Activated CD4-positive, alpha-beta memory T cell treated with anti-CD3 and anti-CD28 coated beads, Interleukin-2, amount 10 ng/mL, durations not matched to agents 7 days and 5 days (primary cell): ENCODE measurements around the gene DNAH10. TPM values are rescaled to one million over a fixed set of nuclear protein-coding genes. Genes with fewer than 3 reads are reported as not detected.

Experiments used
- CTCF ChIA-PET: fragments of 350-600 bp; sonication (Branson Sonifier 250); formaldehyde crosslinking; loops from one replicate; lab custom pipeline; 2021; ENCODE audit warnings: antibody characterized with exemption, inconsistent platforms; lab: Charles Lee
- POLR2A ChIA-PET: fragments of 350-600 bp; sonication (Branson Sonifier 250); formaldehyde crosslinking; loops from one replicate; lab custom pipeline; 2021; ENCODE audit warnings: antibody characterized with exemption; lab: Charles Lee
- DNase-seq: peaks from one replicate; pipeline ENCODE4 v3.0.0-alpha.2; 2020
- H3K27ac Mint-ChIP-seq: one replicate; pipeline ENCODE4 v1.8.0; 2021; ENCODE audit warnings: mild to moderate bottlenecking, mixed read lengths
- H3K27me3 Mint-ChIP-seq: one replicate; pipeline ENCODE4 v1.8.0; 2021; ENCODE audit warnings: mixed read lengths
- H3K36me3 Mint-ChIP-seq: one replicate; pipeline ENCODE4 v1.8.0; 2021; ENCODE audit warnings: low read depth, mixed read lengths
- H3K4me1 Mint-ChIP-seq: one replicate; pipeline ENCODE4 v1.8.0; 2021; ENCODE audit warnings: mixed read lengths
- H3K4me3 Mint-ChIP-seq: one replicate; pipeline ENCODE4 v1.8.0; 2021; ENCODE audit warnings: mild to moderate bottlenecking, mixed read lengths
- H3K9me3 Mint-ChIP-seq: one replicate; pipeline ENCODE4 v1.8.0; 2021; ENCODE audit warnings: mixed read lengths
- total RNA-seq, 2 experiments: library from RNA; stranded (reverse); gene quantifications; one replicate each; pipeline ENCODE4 v1.2.3, GENCODE V29; 2021

Gene DNAH10
- total RNA-seq, 2 experiments from 2014 or later = 0.13 TPM; not detected in 1

GRCh38 chr12:123912415-123913380 lies 150.6 kb downstream of the DNAH10 start:
- ChIA-PET POLR2A (no interaction called here), CTCF (no interaction called here)
- DNase-seq = no peak
- Mint-ChIP-seq H3K27ac (no peak overlapping the region), H3K36me3 (no peaks in the 10 kb centered on the region), H3K9me3 (no peaks in the 10 kb centered on the region), H3K27me3 (peaks cover 2% of the 10 kb centered on the region), H3K4me3 (no peak overlapping the region), H3K4me1 (peaks cover 4% of the 10 kb centered on the region)

- H3K27me3 Mint-ChIP-seq = peaks cover 2% of the 10 kb centered on the region
- no peaks in the 10 kb centered on the region for H3K9me3 Mint-ChIP-seq
- no peak for DNase-seq
- POLR2A ChIA-PET = no interaction called here
- peaks cover 4% of the 10 kb centered on the region for H3K4me1 Mint-ChIP-seq
- CTCF ChIA-PET = interaction anchor here (0.9 kb wide), 1 partner anchor 69 kb away, joined by 3 read pairs; no protein-coding TSS in a partner anchor
- H3K4me3 Mint-ChIP-seq = no peak overlapping the region
- no peak overlapping the region for H3K27ac Mint-ChIP-seq
- no peaks in the 10 kb centered on the region for H3K36me3 Mint-ChIP-seq
These were observed 152.7 kb downstream of the DNAH10 start for GRCh38 chr12:123914726-123915333.

- POLR2A ChIA-PET = interaction anchor here (1.0 kb wide), 1 partner anchor 18 kb away, joined by 3 read pairs; no protein-coding TSS in a partner anchor
- Mint-ChIP-seq H3K36me3 (no peaks in the 10 kb centered on the region), H3K9me3 (no peaks in the 10 kb centered on the region), H3K4me3 (no peak overlapping the region), H3K27ac (no peak overlapping the region), H3K4me1 (peaks cover 4% of the 10 kb centered on the region), H3K27me3 (peaks cover 4% of the 10 kb centered on the region)
- DNase-seq = peak; percentile 26
- CTCF ChIA-PET = interaction anchor here (1.5 kb wide), 1 partner anchor 11 kb away, joined by 5 read pairs; no protein-coding TSS in a partner anchor
These were observed 154.6 kb downstream of the DNAH10 start for GRCh38 chr12:123916729-123917128.

- Mint-ChIP-seq H3K9me3 (no peaks in the 10 kb centered on the region), H3K4me3 (no peak overlapping the region), H3K27ac (no peak overlapping the region), H3K36me3 (no peaks in the 10 kb centered on the region), H3K27me3 (peaks cover 4% of the 10 kb centered on the region), H3K4me1 (peaks cover 4% of the 10 kb centered on the region)
- POLR2A ChIA-PET = no interaction called here
- CTCF ChIA-PET = no interaction called here
- DNase-seq = no peak
These were observed 155.3 kb downstream of the DNAH10 start for GRCh38 chr12:123917337-123917850.

GRCh38 chr12:123919980-123920360 lies 157.9 kb downstream of the DNAH10 start:
- H3K36me3 Mint-ChIP-seq = no peaks in the 10 kb centered on the region
- H3K27me3 Mint-ChIP-seq = peaks cover 4% of the 10 kb centered on the region
- ChIA-PET POLR2A (no interaction called here), CTCF (no interaction called here)
- peaks cover 4% of the 10 kb centered on the region for H3K4me1 Mint-ChIP-seq
- no peak for DNase-seq
- no peaks in the 10 kb centered on the region for H3K9me3 Mint-ChIP-seq
- H3K27ac Mint-ChIP-seq = no peak overlapping the region
- H3K4me3 Mint-ChIP-seq = no peak overlapping the region

- H3K9me3 Mint-ChIP-seq = no peaks in the 10 kb centered on the region
- CTCF ChIA-PET = no interaction called here
- H3K36me3 Mint-ChIP-seq = no peaks in the 10 kb centered on the region
- H3K27me3 Mint-ChIP-seq = peaks cover 3% of the 10 kb centered on the region
- no peaks in the 10 kb centered on the region for H3K4me1 Mint-ChIP-seq
- DNase-seq = no peak
- POLR2A ChIA-PET = no interaction called here
- H3K4me3 Mint-ChIP-seq = no peak overlapping the region
- H3K27ac Mint-ChIP-seq = no peak overlapping the region
These were observed 160.9 kb downstream of the DNAH10 start for GRCh38 chr12:123923038-123923437.

- ChIA-PET CTCF (no interaction called here), POLR2A (no interaction called here)
- no peaks in the 10 kb centered on the region for H3K9me3 Mint-ChIP-seq
- H3K27me3 Mint-ChIP-seq = peaks cover 3% of the 10 kb centered on the region
- H3K27ac Mint-ChIP-seq = no peak overlapping the region
- DNase-seq = no peak
- H3K36me3 Mint-ChIP-seq = no peaks in the 10 kb centered on the region
- no peak overlapping the region for H3K4me3 Mint-ChIP-seq
- no peaks in the 10 kb centered on the region for H3K4me1 Mint-ChIP-seq
These were observed 161.8 kb downstream of the DNAH10 start for GRCh38 chr12:123923927-123924326.

- no peak overlapping the region for H3K27ac Mint-ChIP-seq
- no peak overlapping the region for H3K4me3 Mint-ChIP-seq
- ChIA-PET POLR2A (no interaction called here), CTCF (no interaction called here)
- H3K4me1 Mint-ChIP-seq = no peaks in the 10 kb centered on the region
- H3K36me3 Mint-ChIP-seq = no peaks in the 10 kb centered on the region
- no peaks in the 10 kb centered on the region for H3K9me3 Mint-ChIP-seq
- H3K27me3 Mint-ChIP-seq = peaks cover 3% of the 10 kb centered on the region
- DNase-seq = no peak
These were observed 162.4 kb downstream of the DNAH10 start for GRCh38 chr12:123924539-123924938.

GRCh38 chr12:123928274-123928865 lies 166.3 kb downstream of the DNAH10 start:
- no peak overlapping the region for H3K4me3 Mint-ChIP-seq
- H3K9me3 Mint-ChIP-seq = no peaks in the 10 kb centered on the region
- DNase-seq = no peak
- H3K27ac Mint-ChIP-seq = no peak overlapping the region
- CTCF ChIA-PET = no interaction called here
- peaks cover 15% of the 10 kb centered on the region for H3K27me3 Mint-ChIP-seq
- H3K36me3 Mint-ChIP-seq = no peaks in the 10 kb centered on the region
- H3K4me1 Mint-ChIP-seq = peaks cover 13% of the 10 kb centered on the region
- POLR2A ChIA-PET = interaction anchor here (0.8 kb wide), 1 partner anchor 10 kb away, joined by 3 read pairs; no protein-coding TSS in a partner anchor

GRCh38 chr12:123928897-123929296 lies 166.8 kb downstream of the DNAH10 start:
- H3K4me1 Mint-ChIP-seq = peaks cover 13% of the 10 kb centered on the region
- POLR2A ChIA-PET = no interaction called here
- DNase-seq = no peak
- peaks cover 17% of the 10 kb centered on the region for H3K27me3 Mint-ChIP-seq
- H3K27ac Mint-ChIP-seq = no peak overlapping the region
- no peak overlapping the region for H3K4me3 Mint-ChIP-seq
- no peaks in the 10 kb centered on the region for H3K9me3 Mint-ChIP-seq
- CTCF ChIA-PET = no interaction called here
- H3K36me3 Mint-ChIP-seq = no peaks in the 10 kb centered on the region

- Mint-ChIP-seq H3K4me1 (peaks cover 13% of the 10 kb centered on the region), H3K27me3 (peaks cover 17% of the 10 kb centered on the region), H3K4me3 (no peak overlapping the region), H3K36me3 (no peaks in the 10 kb centered on the region), H3K27ac (no peak overlapping the region), H3K9me3 (no peaks in the 10 kb centered on the region)
- no peak for DNase-seq
- POLR2A ChIA-PET = no interaction called here
- CTCF ChIA-PET = no interaction called here
These were observed 168.0 kb downstream of the DNAH10 start for GRCh38 chr12:123929946-123930583.

- H3K27me3 Mint-ChIP-seq = peaks cover 17% of the 10 kb centered on the region
- no peak overlapping the region for H3K4me3 Mint-ChIP-seq
- H3K4me1 Mint-ChIP-seq = peaks cover 18% of the 10 kb centered on the region
- no peaks in the 10 kb centered on the region for H3K9me3 Mint-ChIP-seq
- H3K27ac Mint-ChIP-seq = no peak overlapping the region
- no peak for DNase-seq
- CTCF ChIA-PET = no interaction called here
- POLR2A ChIA-PET = interaction anchor here (0.6 kb wide), 1 partner anchor 12 kb away, joined by 3 read pairs; no protein-coding TSS in a partner anchor
- peaks cover 5% of the 10 kb centered on the region for H3K36me3 Mint-ChIP-seq
These were observed 169.7 kb downstream of the DNAH10 start for GRCh38 chr12:123931686-123932321.
